ENCODE results near the gene LRFN2. TPM values are rescaled to one million over a fixed set of nuclear protein-coding genes. Genes with fewer than 3 reads are reported as not detected.

The LRFN2 gene
- total RNA-seq, 1 donor: not detected

GRCh38 chr6:40413239-40413638, 173.9 kb downstream of the LRFN2 start:
- no peak overlapping the region for H3K4me2 ChIP-seq (ENCODE audit: insufficient read depth, low read length)
- H3K79me2 ChIP-seq (ENCODE audit: insufficient read depth, low read length): no peaks in the 10 kb centered on the region
- H3K36me3 ChIP-seq (ENCODE audit: insufficient read depth, low read length): no peaks in the 10 kb centered on the region
- H3K4me3 ChIP-seq (ENCODE audit: insufficient read depth, low read length): no peak overlapping the region
- no peak overlapping the region for H3K27ac ChIP-seq (ENCODE audit: low read depth, low read length)
- H2AFZ ChIP-seq (ENCODE audit: low read length): no peak overlapping the region
- no peak for TF ChIP-seq CTCF (IDR thresholded peaks at IDR 0.05; ENCODE audit: extremely low read depth, low read depth, low read length)
- no peak for DNase-seq (ENCODE audit: insufficient read length, low spot score, missing footprints)
- no peaks in the 10 kb centered on the region for H3K27me3 ChIP-seq (ENCODE audit: insufficient read depth, low read length)
- no peaks in the 10 kb centered on the region for H4K20me1 ChIP-seq (ENCODE audit: insufficient read depth, low read length)
- no peaks in the 10 kb centered on the region for H3K9me3 ChIP-seq (ENCODE audit: low read depth, low read length)
- no peaks in the 10 kb centered on the region for H3K4me1 ChIP-seq (ENCODE audit: insufficient read depth, low read length)

GRCh38 chr6:40411881-40412280, 175.3 kb downstream of the LRFN2 start:
- Histone ChIP-seq H3K36me3 (ENCODE audit: insufficient read depth, low read length) (no peaks in the 10 kb centered on the region), H4K20me1 (ENCODE audit: insufficient read depth, low read length) (no peaks in the 10 kb centered on the region), H3K27me3 (ENCODE audit: insufficient read depth, low read length) (no peaks in the 10 kb centered on the region), H3K9me3 (ENCODE audit: low read depth, low read length) (no peaks in the 10 kb centered on the region), H3K4me1 (ENCODE audit: insufficient read depth, low read length) (no peaks in the 10 kb centered on the region), H3K79me2 (ENCODE audit: insufficient read depth, low read length) (no peaks in the 10 kb centered on the region), H3K4me2 (ENCODE audit: insufficient read depth, low read length) (no peak overlapping the region), H3K27ac (ENCODE audit: low read depth, low read length) (no peak overlapping the region), H2AFZ (ENCODE audit: low read length) (no peak overlapping the region), H3K4me3 (ENCODE audit: insufficient read depth, low read length) (no peak overlapping the region)
- no peak for TF ChIP-seq CTCF (IDR thresholded peaks at IDR 0.05; ENCODE audit: extremely low read depth, low read depth, low read length)
- no peak for DNase-seq (ENCODE audit: insufficient read length, low spot score, missing footprints)

- H4K20me1 ChIP-seq (ENCODE audit: insufficient read depth, low read length): no peaks in the 10 kb centered on the region
- no peaks in the 10 kb centered on the region for H3K4me1 ChIP-seq (ENCODE audit: insufficient read depth, low read length)
- H3K4me2 ChIP-seq (ENCODE audit: insufficient read depth, low read length): no peak overlapping the region
- H3K27ac ChIP-seq (ENCODE audit: low read depth, low read length): no peak overlapping the region
- no peaks in the 10 kb centered on the region for H3K27me3 ChIP-seq (ENCODE audit: insufficient read depth, low read length)
- no peak overlapping the region for H2AFZ ChIP-seq (ENCODE audit: low read length)
- no peak for TF ChIP-seq CTCF (IDR thresholded peaks at IDR 0.05; ENCODE audit: extremely low read depth, low read depth, low read length)
- H3K4me3 ChIP-seq (ENCODE audit: insufficient read depth, low read length): no peak overlapping the region
- H3K36me3 ChIP-seq (ENCODE audit: insufficient read depth, low read length): no peaks in the 10 kb centered on the region
- no peak for DNase-seq (ENCODE audit: insufficient read length, low spot score, missing footprints)
- no peaks in the 10 kb centered on the region for H3K9me3 ChIP-seq (ENCODE audit: low read depth, low read length)
- H3K79me2 ChIP-seq (ENCODE audit: insufficient read depth, low read length): no peaks in the 10 kb centered on the region
These were observed 176.3 kb downstream of the LRFN2 start for GRCh38 chr6:40410821-40411220.

- H3K27ac ChIP-seq (ENCODE audit: low read depth, low read length): no peak overlapping the region
- no peak for DNase-seq (ENCODE audit: insufficient read length, low spot score, missing footprints)
- H4K20me1 ChIP-seq (ENCODE audit: insufficient read depth, low read length): no peaks in the 10 kb centered on the region
- no peaks in the 10 kb centered on the region for H3K9me3 ChIP-seq (ENCODE audit: low read depth, low read length)
- H2AFZ ChIP-seq (ENCODE audit: low read length): no peak overlapping the region
- no peaks in the 10 kb centered on the region for H3K27me3 ChIP-seq (ENCODE audit: insufficient read depth, low read length)
- no peak overlapping the region for H3K4me2 ChIP-seq (ENCODE audit: insufficient read depth, low read length)
- H3K4me1 ChIP-seq (ENCODE audit: insufficient read depth, low read length): no peaks in the 10 kb centered on the region
- no peaks in the 10 kb centered on the region for H3K79me2 ChIP-seq (ENCODE audit: insufficient read depth, low read length)
- no peak for TF ChIP-seq CTCF (IDR thresholded peaks at IDR 0.05; ENCODE audit: extremely low read depth, low read depth, low read length)
- H3K36me3 ChIP-seq (ENCODE audit: insufficient read depth, low read length): no peaks in the 10 kb centered on the region
- no peak overlapping the region for H3K4me3 ChIP-seq (ENCODE audit: insufficient read depth, low read length)
These were observed 177.3 kb downstream of the LRFN2 start for GRCh38 chr6:40409716-40410397.

Measured in osteoblast (primary cell).